NCI-H146 treated with DMSO at 0.1 percent for 48 hours (cell line): Measurements from ENCODE around the gene AGO4.
"Not testable (repeated sequence)": the region's sequence is repeated elsewhere in the genome, so short reads cannot be mapped to it uniquely, and the experiment has no call there.

Source experiments
- DNase-seq: peaks from one replicate; lab custom pipeline; 2025; ENCODE audit not compliant: unreplicated experiment; lab: John Stamatoyannopoulos, UW

Gene AGO4

GRCh38 chr1:35863881-35864625 is 56.2 kb downstream of the AGO4 start:
- DNase-seq = no peak

GRCh38 chr1:35864813-35865212 is 57.0 kb downstream of the AGO4 start:
- no peak for DNase-seq

GRCh38 chr1:35866991-35867390 is 59.2 kb downstream of the AGO4 start:
- DNase-seq = no peak

DNA sequence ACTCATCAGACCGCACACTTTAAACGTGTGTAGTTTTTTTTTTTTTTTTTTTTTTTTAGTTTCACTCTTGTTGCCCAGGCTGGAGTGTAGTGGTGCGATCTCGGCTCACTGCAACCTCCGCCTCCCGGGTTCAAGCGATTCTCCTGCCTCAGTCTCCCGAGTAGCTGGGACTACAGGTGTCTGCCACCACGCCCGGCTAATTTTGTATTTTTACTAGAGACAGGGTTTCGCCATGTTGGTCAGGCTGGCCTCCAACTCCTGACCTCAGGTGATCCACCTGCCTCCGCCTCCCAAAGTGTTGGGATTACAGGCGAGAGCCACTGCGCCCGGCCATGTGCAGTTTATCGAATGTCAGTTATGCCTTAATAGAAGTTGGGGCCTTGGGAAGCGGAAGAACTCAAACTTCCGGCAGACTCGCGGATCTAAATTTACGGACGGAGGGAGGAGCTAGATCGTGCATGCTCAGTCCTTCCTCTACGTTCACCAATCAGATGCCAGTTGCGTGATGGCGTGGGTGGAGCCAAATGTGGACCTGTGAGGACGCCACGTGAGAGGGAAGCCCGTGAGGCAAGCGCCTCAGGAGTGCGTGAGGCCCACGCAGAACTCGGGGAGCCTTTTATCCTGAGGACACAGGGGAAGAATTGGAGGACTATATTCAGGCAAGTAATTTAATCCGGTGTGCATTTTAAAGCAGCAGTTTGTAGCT is 61.6 kb downstream of the AGO4 start:
- DNase-seq = not testable (repeated sequence)

- no peak for DNase-seq
These were observed 63.0 kb downstream of the AGO4 start for GRCh38 chr1:35870651-35871309.

DNA sequence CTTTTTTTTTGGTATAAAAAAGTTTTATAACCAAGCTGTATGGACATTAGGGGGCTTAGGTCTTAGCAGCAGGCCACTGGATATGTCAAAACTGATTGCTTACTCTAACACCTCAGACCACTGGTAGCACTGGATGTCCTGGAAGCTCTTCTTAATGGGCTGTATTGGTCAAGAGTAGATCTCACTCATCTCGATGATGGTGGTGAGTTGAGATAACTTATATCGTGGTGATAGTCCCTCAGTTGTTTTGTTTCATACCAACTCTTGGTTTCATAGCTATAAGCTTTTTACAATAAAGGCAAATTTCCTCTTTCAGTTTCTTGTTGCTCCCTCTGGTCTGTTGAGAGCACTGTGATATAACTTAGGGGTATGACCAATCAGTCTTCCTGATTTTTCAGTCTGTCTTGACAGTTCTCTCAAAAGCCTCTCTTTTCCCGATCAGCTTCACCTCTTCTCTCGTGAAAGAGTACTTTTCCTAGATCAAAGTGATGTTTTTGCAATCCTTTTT is 65.5 kb downstream of the AGO4 start:
- DNase-seq = no peak

GRCh38 chr1:35874115-35874514 is 66.3 kb downstream of the AGO4 start:
- DNase-seq = not testable (repeated sequence)

DNA sequence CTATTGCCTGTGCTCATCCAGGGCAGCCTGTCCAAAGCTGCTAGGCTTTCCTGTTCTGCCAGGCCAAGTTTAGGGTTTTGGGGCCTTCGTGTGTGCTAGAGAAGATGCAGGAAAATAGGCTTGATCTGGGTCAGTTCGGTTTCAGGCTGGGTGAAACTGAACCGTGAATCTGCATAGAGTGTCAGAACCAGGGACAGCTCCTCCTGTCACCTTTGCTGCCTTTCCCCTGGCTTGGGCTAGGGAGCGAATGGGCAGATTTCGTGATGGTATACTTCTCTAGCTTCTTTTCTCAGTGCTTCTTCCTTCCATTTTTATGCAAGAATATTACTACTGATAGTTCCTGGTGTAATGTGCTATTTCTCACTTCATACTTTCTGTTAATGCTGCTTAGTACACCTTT is 69.2 kb downstream of the AGO4 start:
- no peak for DNase-seq

DNA sequence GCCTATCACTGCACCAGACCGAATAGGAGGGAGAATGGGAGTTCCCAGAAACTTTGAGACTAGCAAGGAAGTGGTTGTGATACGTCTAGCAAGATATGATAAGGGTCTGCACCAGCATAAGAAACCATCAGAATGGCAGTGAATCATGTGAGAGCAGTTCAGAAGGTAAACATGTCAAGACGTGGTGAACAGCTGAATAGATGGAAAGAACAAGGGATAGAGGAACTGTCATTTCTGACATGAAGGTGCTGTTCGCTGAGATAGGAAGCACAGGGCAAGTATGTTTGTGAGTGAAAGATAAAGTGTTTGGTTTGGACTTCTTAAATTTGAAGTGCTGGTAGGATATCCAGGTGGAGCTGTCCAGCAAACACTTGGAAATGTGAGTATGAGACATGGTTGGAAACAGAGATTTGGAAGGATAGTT is 74.0 kb downstream of the AGO4 start:
- DNase-seq = no peak

DNA sequence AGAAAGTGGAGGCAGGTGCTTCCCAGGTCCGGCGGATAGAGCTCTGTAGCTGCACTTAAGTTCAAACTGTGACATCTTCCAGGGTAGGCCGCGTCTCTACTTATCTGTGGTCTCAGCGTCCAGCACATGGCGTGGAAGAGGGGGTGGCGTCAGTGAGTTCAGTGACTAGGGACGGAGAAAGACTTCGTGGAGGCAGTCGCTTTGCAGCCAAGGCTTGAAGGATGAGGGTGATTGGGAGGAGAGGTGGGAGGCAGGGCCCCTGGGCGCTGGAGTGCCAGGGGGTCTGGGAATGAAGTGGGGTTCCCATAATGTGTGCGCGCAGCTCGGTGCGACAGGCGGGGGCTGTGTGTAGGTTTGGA is 74.7 kb downstream of the AGO4 start:
- no peak for DNase-seq

DNA sequence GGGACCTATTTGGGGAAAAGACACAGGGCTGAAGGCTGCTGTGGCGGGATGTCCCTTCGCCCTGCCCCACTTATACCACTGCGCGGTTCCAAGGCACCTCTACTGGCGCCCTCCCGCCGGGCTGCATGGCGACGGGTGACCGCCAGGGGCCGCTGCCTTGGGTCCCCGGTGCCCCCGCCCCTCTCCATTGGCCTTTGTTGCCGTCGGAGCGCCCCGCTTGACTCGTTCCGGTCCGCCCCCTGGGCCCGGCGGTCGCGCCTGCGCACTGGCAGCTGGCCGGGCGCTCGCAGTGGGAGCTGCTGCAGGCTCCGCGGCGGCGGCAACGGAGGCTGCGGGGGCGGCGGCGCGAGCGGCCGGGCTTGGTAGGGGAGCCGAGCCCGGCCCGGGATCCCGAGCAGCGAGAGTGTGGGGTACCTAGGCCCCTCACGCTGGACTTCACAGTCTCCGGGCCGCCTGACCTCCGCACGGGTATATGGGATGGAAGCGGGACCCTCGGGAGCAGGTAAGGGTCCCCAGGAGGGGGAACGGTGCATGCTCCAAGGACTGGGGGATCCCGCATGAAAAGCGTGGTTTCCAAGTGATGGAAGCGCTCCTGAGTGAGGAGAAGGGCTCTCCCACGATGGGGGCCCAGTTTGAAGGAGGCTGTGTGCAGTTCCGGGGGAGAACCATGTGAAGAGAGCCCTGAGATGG is 75.3 kb downstream of the AGO4 start, which contains the start of gene AGO1:
Gene AGO1, plus strand, starts transcription at position 265 of the 690 bp plus-strand sequence. Its CDS starts 213 bp downstream, at position 478.
- peak; percentile 47 for DNase-seq

DNA sequence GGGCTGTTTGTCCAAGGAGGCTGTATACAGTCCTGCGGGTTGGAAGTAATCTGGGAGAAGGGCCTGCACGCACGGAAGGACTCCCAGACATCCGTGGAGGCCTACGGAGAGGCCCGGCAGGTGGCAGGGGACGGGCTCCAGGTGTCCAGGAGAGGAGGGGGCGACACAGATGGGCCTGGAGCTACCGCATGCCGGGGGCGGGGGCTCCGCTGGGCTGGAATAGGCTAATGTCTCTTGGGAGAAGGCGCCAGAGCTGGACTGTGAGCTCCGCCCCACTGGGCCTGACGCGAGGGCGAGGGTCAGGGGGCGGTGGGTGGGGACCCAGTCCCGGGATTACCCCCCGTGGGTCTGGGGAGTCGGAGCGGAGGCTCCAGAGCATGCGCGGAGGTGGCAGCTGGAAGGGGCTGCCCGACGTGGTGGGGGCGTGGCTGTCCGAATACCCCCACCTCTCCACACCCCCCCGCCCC is 75.9 kb downstream of the AGO4 start:
- peak; percentile 35 for DNase-seq

DNA sequence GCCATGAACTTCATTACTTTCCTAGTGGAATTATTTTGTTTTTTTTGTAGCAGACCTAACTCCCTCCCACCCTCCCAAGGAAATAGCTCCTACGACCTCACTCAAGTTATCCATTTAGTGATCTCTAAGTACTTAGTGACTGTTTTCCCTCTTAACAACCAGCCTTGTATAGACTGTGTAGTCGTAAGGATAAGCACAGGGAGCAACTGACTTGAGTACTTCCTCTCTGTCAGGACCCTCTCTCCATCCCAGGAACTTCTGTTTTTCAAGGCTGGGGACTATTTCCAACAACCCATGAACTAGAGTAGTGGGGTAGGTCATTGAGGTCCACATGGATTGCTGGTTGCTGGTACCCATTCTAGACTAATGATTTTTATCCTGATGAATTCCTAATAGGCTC is 77.1 kb downstream of the AGO4 start:
- DNase-seq = no peak

- DNase-seq = no peak
These were observed 78.2 kb downstream of the AGO4 start for GRCh38 chr1:35885961-35886558.

DNA sequence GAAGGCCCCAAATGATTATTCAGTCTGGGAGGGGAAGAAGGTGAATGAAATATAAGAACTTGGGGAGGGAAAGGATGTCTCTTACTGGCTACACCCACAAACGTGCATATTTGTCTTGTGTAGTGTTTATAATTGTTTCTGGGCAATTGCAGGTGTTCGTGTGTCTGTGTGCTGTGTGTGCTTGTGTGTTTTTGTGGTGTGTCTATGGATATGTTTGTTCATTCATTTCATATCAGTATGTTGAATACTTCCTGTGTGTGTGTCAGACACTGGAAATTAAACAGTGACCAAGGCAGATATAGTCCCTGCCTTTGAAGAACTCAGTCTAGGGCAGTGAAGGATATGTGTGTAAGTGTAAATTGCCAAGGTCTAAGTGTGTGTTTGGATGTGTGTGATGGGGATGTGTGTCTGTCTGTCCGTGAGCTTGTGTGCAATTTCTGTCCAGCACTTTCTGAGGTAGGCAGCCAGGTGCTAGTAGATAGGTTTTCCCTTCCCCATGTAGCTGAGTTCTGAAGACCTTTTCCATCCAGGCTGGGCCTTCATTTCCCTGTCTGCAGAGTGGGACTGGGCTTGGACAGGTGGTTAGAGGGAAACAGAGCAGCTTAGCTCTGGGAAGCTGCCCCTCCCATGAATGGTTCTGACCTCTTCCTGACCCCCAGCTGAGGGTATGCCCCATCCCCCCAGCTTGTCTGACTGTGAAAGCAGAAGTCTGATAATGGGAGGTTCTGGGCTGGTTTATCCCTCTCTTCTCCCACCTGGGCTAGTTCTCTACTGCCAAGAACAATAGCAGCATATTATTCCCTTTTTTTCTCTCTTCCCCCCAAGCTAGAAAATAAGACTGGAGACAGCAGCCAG is 79.0 kb downstream of the AGO4 start:
- DNase-seq = no peak

- DNase-seq = no peak
These were observed 79.7 kb downstream of the AGO4 start for GRCh38 chr1:35887508-35887907.

GRCh38 chr1:35888255-35888654 is 80.4 kb downstream of the AGO4 start:
- DNase-seq = no peak

DNA sequence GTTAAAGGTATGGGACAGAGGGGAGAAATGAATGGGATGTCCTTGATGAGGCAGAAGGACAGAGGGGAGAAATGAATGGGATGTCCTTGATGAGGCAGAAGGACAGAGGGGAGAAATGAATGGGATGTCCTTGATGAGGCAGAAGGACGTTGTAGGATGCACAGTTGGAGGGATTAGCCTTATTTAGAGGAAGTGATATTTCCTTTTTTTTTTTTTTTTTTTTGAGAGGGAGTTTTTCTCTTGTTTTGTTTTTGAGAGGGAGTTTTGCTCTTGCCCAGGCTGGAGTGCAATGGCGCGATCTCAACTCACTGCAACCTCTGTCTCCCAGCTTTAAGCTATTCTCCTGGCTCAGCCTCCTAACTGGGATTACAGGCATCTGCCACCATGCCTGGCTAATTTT is 81.2 kb downstream of the AGO4 start:
- not testable (repeated sequence) for DNase-seq

DNA sequence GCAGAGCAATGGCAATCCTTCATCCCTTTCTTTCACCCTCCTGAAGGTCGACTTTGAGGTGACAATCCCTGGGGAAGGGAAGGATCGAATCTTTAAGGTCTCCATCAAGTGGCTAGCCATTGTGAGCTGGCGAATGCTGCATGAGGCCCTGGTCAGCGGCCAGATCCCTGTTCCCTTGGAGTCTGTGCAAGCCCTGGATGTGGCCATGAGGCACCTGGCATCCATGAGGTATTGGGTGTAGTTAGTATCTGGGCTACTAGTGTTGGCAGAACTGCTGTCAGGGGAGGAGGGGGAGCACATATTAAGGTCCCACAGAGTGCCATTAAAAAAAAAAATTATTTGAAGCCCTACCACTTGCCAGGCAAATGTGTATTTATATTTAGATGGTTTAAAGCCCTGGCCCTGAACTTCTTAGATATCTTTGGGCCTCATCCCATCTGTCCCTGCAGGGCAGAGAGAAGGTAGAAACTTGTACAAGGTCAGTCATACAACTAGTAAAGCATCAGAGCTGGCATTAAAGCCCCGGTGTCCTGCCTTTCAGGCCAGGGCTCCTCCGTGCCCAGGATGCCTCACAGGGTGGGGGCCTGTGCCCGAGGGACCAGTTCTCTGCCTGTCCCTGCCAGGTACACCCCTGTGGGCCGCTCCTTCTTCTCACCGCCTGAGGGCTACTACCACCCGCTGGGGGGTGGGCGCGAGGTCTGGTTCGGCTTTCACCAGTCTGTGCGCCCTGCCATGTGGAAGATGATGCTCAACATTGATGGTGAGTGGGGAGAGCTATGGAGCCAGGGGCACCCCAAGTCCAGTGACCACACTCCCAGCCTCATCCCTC is 85.4 kb downstream of the AGO4 start:
- DNase-seq = no peak
